Astrocyte of the spinal cord (primary cell): ENCODE measurements around the gene USH1C.

Source experiments
- DNase-seq: peaks from one replicate; pipeline ENCODE4 v3.0.0; 2011; ENCODE audit warnings: low read depth, low spot score
- H3K4me3 ChIP-seq: 2 replicates; pipeline ENCODE4 v1.5.1; 2011; ENCODE audit warnings: low read depth, mild to moderate bottlenecking, low read length, moderate library complexity
- in situ Hi-C: cut with HindIII; loops from 2 replicates; pipeline ENCODE4 v1.10.0; 2017; ENCODE audit warnings: low sequenced_read_pairs
- TF ChIP-seq, protein P1 (sequence below): IDR thresholded peaks from 2 replicates; pipeline ENCODE4 v1.5.1; 2012; ENCODE audit warnings: low read depth, mild to moderate bottlenecking, low read length, inconsistent platforms

Gene USH1C

DNA sequence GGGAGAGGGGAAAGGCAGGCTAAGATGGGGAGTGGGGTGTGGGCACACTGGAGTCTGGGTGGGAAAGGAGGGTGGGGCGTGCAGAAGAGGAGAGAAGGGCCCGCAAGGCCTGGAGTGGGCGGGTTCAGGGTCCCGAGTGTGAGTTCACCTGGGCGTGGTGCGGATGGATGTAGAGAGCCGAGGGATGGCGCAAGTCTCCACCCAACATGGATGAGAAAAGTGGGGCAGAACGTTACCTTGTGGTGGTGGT, 67.2 kb downstream of the USH1C start:
- in situ Hi-C loops, result no loop called here
- DNase-seq, result no peak
- no peak overlapping the region for H3K4me3 ChIP-seq
- TF ChIP-seq, protein P1, sequence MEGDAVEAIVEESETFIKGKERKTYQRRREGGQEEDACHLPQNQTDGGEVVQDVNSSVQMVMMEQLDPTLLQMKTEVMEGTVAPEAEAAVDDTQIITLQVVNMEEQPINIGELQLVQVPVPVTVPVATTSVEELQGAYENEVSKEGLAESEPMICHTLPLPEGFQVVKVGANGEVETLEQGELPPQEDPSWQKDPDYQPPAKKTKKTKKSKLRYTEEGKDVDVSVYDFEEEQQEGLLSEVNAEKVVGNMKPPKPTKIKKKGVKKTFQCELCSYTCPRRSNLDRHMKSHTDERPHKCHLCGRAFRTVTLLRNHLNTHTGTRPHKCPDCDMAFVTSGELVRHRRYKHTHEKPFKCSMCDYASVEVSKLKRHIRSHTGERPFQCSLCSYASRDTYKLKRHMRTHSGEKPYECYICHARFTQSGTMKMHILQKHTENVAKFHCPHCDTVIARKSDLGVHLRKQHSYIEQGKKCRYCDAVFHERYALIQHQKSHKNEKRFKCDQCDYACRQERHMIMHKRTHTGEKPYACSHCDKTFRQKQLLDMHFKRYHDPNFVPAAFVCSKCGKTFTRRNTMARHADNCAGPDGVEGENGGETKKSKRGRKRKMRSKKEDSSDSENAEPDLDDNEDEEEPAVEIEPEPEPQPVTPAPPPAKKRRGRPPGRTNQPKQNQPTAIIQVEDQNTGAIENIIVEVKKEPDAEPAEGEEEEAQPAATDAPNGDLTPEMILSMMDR, result no peak

DNA sequence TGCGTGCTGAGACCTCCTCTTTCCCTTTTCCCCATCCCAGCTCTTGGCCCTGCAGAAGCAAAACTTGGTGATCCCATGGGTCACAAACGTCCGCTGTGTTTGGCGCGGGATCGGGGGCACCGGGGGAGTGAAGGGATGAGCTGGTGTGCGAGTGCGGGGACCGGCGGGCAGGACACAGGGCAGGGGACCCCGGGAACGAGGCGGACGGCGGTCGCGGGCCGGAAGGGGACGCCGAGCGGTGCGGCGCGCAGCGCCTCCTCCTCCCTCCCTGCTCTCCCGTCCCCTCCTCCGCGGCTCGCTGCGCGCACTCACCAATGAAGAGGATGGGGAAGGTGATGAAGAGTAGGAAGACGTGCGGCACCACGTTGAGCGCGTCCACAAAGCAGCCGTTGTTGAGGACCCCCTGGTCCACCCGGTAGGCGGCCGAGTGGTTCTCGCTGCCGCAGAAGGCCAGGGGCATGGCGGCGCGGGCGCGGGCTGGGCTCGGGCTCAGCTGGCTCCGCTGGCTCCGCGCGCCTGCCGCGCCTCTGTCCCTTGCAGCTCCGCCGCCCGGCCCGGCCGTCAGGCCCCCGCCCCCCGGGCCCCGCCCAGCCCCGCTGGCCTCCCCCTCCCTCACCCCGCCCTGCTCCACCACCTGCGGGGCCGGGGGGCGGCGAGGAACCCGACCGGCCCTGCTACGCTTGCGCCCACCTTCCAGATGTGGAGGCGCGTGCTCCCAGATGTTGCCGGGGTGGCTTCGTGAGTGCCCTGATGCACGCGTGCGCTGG, 67.7 kb downstream of the USH1C start, which contains the start of gene ABCC8:
Gene ABCC8 (minus strand): TSS at position 529 of the 767 bp plus-strand sequence. CDS start 69 bp downstream, at position 460.
- H3K4me3 ChIP-seq, result no peak within 1 kb of the TSS
- in situ Hi-C loops, result no loop called here
- TF ChIP-seq, protein P1, result no peak
- no peak for DNase-seq

- no peak overlapping the region for H3K4me3 ChIP-seq
- TF ChIP-seq, protein P1, result no peak
- in situ Hi-C loops, result no loop called here
- DNase-seq, result no peak
Measured at GRCh38 chr11:17475666-17476316, 68.4 kb downstream of the USH1C start.

- no peak for DNase-seq
- TF ChIP-seq, protein P1, result peak; percentile 1
- H3K4me3 ChIP-seq, result no peak overlapping the region
- in situ Hi-C loops, result no loop called here
Measured at GRCh38 chr11:17473071-17473744, 71.0 kb downstream of the USH1C start.

DNA sequence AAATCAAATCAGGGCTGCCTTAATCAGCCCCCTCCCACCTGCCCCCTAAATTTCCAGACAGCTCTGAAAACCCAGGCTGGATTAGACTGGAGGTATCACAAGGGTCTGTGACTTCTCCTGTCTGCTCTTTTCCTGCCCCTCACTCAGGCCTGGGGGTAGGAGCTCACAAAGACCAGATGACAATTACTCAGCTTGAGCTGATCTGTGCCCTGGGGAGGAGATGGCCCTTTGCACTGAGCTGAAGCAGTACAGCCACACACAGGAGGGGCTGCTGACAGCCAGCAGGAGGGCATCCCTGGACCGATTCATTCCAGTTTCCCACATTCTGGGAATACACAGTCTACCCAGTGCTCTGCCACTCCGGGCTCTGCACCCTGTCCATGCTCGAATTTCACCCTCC, 71.7 kb downstream of the USH1C start:
- in situ Hi-C loops, result no loop called here
- TF ChIP-seq, protein P1, result no peak
- DNase-seq, result no peak
- no peak overlapping the region for H3K4me3 ChIP-seq

GRCh38 chr11:17471501-17471900, 72.7 kb downstream of the USH1C start:
- in situ Hi-C loops, result no loop called here
- H3K4me3 ChIP-seq, result no peak overlapping the region
- TF ChIP-seq, protein P1, result no peak
- DNase-seq, result no peak
